Ishikawa (cell line): ENCODE data around the gene AKR7A3.

Experiments
- EP300 ChIP-seq: IDR thresholded peaks from 2 replicates; pipeline ENCODE4 v1.6.1; 2012; ENCODE audit warnings: borderline replicate concordance
- RAD21 ChIP-seq: IDR thresholded peaks from 2 replicates; pipeline ENCODE4 v1.6.1; 2012; ENCODE audit warnings: low read depth
- TAF1 ChIP-seq: IDR thresholded peaks from 2 replicates; pipeline ENCODE4 v1.6.1; 2012; ENCODE audit warnings: low read depth, mild to moderate bottlenecking
- TCF12 ChIP-seq: IDR thresholded peaks from 2 replicates; pipeline ENCODE4 v1.6.1; 2012; ENCODE audit warnings: low read depth
- YY1 ChIP-seq: IDR thresholded peaks from 2 replicates; pipeline ENCODE4 v1.6.1; 2012; ENCODE audit warnings: low read depth
- TF ChIP-seq, protein P1 (sequence below): IDR thresholded peaks from 2 replicates; pipeline ENCODE4 v1.6.1; 2012; ENCODE audit warnings: low read depth, mild to moderate bottlenecking
- TF ChIP-seq, protein P2 (sequence below): IDR thresholded peaks from 2 replicates; pipeline ENCODE4 v1.6.1; 2012

GRCh38 chr1:19251305-19252196, 37.0 kb downstream of the AKR7A3 start, which contains the start of the genes EMC1 and MRTO4:
- TF ChIP-seq TAF1 (peak; percentile 95), EP300 (no peak), TCF12 (peak; percentile 53), YY1 (peak; percentile 97), RAD21 (no peak)
- TF ChIP-seq, protein P1, sequence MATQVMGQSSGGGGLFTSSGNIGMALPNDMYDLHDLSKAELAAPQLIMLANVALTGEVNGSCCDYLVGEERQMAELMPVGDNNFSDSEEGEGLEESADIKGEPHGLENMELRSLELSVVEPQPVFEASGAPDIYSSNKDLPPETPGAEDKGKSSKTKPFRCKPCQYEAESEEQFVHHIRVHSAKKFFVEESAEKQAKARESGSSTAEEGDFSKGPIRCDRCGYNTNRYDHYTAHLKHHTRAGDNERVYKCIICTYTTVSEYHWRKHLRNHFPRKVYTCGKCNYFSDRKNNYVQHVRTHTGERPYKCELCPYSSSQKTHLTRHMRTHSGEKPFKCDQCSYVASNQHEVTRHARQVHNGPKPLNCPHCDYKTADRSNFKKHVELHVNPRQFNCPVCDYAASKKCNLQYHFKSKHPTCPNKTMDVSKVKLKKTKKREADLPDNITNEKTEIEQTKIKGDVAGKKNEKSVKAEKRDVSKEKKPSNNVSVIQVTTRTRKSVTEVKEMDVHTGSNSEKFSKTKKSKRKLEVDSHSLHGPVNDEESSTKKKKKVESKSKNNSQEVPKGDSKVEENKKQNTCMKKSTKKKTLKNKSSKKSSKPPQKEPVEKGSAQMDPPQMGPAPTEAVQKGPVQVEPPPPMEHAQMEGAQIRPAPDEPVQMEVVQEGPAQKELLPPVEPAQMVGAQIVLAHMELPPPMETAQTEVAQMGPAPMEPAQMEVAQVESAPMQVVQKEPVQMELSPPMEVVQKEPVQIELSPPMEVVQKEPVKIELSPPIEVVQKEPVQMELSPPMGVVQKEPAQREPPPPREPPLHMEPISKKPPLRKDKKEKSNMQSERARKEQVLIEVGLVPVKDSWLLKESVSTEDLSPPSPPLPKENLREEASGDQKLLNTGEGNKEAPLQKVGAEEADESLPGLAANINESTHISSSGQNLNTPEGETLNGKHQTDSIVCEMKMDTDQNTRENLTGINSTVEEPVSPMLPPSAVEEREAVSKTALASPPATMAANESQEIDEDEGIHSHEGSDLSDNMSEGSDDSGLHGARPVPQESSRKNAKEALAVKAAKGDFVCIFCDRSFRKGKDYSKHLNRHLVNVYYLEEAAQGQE: no peak
- TF ChIP-seq, protein P2, sequence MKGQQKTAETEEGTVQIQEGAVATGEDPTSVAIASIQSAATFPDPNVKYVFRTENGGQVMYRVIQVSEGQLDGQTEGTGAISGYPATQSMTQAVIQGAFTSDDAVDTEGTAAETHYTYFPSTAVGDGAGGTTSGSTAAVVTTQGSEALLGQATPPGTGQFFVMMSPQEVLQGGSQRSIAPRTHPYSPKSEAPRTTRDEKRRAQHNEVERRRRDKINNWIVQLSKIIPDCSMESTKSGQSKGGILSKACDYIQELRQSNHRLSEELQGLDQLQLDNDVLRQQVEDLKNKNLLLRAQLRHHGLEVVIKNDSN: peak; percentile 60; the same call in 1 of the 2 replicates
